ENCODE measurements around the gene CKS1B.

The CKS1B gene

GRCh38 chr1:154974102-154974807 lies at the start of gene CKS1B:
Gene CKS1B, plus strand, starts transcription at chr1:154974681. Its CDS starts 65 bp downstream, at chr1:154974746.
- DNase-seq (ENCODE audit: low read depth, low spot score): peak; percentile 99

- no peak for DNase-seq (ENCODE audit: low read depth, low spot score)
Measured at GRCh38 chr1:154925335-154926170, 48.9 kb upstream of the CKS1B start.

GRCh38 chr1:154926201-154926600 lies 48.3 kb upstream of the CKS1B start:
- no peak for DNase-seq (ENCODE audit: low read depth, low spot score)

- DNase-seq (ENCODE audit: low read depth, low spot score): no peak
Measured at GRCh38 chr1:154931940-154932487, 42.5 kb upstream of the CKS1B start.

- DNase-seq (ENCODE audit: low read depth, low spot score): no peak
Measured at GRCh38 chr1:154934358-154934948, 40.0 kb upstream of the CKS1B start.

- DNase-seq (ENCODE audit: low read depth, low spot score): no peak
Measured at GRCh38 chr1:154935749-154936554, 38.5 kb upstream of the CKS1B start.

GRCh38 chr1:154936555-154937084 lies 37.9 kb upstream of the CKS1B start, which contains the start of gene PMVK:
Gene PMVK, minus strand, starts transcription at chr1:154936719. Its CDS starts 34 bp downstream, at chr1:154936685.
- peak; percentile 87 for DNase-seq (ENCODE audit: low read depth, low spot score)

GRCh38 chr1:154937085-154937987 lies 37.1 kb upstream of the CKS1B start:
- DNase-seq (ENCODE audit: low read depth, low spot score): peak; percentile 91

- DNase-seq (ENCODE audit: low read depth, low spot score): no peak
Measured at GRCh38 chr1:154937988-154938386, 36.5 kb upstream of the CKS1B start.

- no peak for DNase-seq (ENCODE audit: low read depth, low spot score)
Measured at GRCh38 chr1:154938604-154939399, 35.7 kb upstream of the CKS1B start.

GRCh38 chr1:154940213-154940560 lies 34.3 kb upstream of the CKS1B start:
- DNase-seq (ENCODE audit: low read depth, low spot score): no peak

GRCh38 chr1:154940651-154941194 lies 33.8 kb upstream of the CKS1B start:
- DNase-seq (ENCODE audit: low read depth, low spot score): no peak

- DNase-seq (ENCODE audit: low read depth, low spot score): no peak
Measured at GRCh38 chr1:154941333-154942013, 33.0 kb upstream of the CKS1B start.

GRCh38 chr1:154943649-154944400 lies 30.7 kb upstream of the CKS1B start:
- DNase-seq (ENCODE audit: low read depth, low spot score): no peak

GRCh38 chr1:154944401-154945159 lies 29.9 kb upstream of the CKS1B start:
- no peak for DNase-seq (ENCODE audit: low read depth, low spot score)

- DNase-seq (ENCODE audit: low read depth, low spot score): no peak
Measured at GRCh38 chr1:154945160-154945961, 29.1 kb upstream of the CKS1B start.

Measured in brain pericyte (primary cell).